Ramos (cell line): ENCODE results near the gene COL4A1.

ENCODE experiments used
- in situ Hi-C: fragments of 300-500 bp; cut with MboI; formaldehyde crosslinking; loops from one replicate; pipeline ENCODE4 v1.14.3; 2022; ENCODE audit warnings: low sequenced_read_pairs; ENCODE audit not compliant: unreplicated experiment

The COL4A1 gene

DNA sequence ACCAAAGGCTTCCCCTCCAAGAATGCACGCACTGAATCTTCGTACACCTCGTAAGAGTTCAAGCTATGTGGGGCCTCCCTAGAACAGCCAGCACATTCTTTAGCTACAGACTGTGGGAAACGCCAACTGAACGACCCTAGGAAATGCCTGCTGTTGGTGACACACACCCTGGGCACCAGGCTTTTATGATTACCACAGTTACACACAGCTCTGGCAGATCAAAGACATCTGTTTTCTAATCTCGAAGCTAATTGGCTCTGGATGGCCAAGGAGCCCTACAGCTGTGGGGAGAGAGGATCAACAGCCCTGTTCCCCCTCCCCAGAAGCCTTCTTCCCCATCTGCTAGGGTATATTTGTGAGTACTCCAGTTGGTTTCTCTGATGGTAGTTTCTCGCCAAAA is 123.0 kb downstream of the COL4A1 start:
- in situ Hi-C loops = no loop called here

DNA sequence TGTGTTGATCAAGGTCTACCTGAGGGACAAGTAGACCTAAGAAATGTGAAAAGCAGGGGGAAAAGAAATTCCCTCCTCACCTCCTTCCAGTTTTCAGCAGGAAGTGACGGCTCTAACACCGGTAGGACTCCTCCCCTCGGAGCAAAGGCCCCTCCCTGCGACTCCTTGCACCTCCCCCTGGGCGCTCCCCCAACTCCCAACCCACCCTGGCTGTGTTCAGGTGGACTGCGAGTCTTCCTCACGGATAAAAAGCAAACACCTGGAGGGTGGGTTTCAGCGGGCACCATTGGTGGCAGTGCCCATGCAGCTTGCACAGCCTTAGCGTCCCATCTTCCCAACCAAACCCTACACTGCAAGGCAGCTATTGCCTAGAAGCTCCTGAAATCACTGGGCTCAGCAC is 124.5 kb downstream of the COL4A1 start:
- in situ Hi-C loops = no loop called here

DNA sequence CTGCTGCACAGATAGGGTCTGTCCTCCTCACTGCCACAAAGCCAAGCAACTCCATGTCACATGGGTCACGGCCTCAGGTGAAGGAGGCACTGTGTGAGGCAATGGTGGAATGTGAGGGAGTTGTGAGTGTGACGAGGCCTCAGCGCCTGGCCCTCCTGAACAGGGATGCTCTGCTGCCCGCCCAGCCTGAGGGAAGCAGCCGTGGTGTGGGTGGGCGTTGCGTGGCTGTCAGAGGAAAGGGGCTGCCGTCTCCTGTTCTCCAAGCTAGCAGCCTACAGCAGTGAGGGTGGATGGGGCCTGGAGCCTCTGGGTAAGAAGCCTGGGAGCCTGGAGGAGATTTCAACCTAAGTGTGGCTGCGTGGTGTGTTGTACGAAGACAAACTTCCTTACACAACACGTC is 125.0 kb downstream of the COL4A1 start:
- in situ Hi-C loops = no loop called here

DNA sequence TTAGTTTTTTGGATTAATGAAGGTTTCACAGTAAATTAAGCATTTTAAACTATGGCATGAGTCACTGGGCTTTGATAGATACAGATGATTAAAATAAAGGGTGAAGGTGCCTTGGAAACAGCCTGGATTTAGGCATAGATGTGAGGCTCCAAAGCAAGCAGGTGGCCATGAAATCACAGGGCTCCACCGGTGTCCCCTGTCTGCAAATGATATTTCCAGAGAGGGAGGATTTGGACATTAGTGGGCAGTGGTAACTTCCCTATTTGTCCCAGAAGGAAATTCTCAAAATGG is 127.2 kb downstream of the COL4A1 start:
- in situ Hi-C loops = no loop called here

DNA sequence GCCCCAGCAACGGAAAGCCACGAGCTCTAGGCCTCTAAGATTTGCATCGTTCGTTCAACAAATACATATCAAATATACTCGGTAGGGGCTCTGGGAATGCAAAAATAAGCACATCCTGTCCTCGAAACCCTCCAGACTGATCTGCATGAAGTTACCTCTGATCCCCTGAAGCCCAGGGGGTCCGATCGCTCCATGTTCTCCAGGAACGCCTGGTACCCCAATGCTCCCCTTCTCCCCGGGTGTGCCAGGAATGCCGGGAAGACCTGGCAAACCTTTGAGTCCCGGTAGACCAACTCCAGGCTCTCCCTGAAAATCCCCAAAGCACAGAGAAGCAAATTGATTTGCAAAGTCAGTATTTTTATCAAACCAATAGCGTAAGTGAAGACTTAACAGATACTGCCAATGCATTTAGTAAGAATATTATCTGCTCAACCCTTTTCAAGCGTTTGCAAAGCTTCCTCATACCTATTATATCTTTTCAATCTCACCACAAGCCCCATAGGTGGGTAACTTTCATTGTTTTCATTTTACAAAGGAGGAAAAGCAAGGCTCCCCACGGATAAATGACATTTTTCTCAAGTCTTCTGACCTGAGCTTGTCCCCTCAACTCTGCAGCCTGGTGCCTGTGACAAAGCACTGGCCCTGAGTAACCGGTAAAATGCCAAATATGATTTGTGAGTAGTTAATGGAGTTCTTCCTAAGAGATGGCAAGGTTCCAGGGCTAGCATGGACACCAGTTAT is 127.7 kb downstream of the COL4A1 start:
- in situ Hi-C loops = no loop called here

DNA sequence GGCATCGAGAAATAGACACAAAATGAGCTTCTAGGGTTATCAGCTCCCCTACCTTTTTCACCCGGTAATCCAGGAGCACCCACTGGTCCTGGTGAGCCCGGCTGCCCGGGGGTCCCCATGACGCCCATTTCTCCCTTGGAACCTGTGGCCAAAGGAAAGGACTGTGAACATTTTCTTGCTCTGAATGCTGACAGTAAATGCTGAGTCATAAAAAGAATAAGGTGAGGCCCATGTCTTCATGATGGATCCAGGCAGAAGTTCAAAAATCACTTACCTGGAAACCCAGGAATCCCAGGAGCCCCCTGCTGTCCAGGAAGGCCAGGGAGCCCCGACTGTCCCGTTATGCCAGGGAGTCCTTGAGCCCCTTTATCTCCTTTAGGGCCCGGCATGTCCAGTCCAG is 129.2 kb downstream of the COL4A1 start:
- in situ Hi-C loops = no loop called here

DNA sequence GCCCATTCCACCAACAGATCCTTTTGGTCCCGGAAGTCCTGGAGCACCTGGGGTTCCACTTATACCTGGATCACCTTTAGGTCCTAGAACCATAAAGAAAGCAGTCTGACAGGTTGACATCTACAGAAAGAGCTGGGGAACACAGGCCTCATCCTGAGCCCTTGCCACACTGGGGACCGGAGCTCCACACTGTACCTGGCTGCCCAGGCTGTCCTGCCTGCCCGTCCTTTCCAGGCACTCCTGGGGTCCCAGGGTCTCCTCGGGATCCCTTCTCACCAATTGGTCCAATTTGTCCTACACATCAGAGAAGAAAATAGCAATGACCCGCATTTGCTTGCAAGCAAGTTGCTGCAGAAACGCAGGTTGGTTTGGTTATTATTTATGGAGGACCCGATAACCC is 130.5 kb downstream of the COL4A1 start:
- in situ Hi-C loops = no loop called here

DNA sequence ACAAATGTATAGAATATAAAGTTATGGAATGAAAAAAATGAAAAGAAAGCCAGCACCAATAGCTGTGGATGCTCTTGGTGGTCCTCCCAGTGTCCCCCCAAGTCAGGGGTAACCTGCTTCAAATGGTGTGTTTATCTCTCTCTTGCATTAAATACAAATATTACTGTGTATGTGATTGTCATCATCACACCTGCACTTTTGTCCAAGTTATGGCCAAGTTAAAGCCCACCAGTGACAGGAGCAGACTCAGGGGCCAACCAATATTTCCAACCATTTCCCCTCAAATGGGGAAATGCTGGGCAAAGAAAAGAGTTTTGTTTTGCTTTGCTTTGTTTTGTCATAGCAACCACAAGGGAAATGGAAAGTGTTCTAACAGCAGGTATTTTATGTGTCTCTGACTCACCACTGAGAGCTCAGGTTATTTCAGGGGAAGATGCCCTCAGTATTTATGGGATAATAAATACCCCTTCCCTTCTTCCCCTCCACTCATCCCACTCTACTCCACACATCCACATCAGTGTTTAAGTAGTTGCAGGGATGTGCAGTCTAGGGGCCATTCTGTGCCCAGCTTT is 133.6 kb downstream of the COL4A1 start:
- in situ Hi-C loops = no loop called here

DNA sequence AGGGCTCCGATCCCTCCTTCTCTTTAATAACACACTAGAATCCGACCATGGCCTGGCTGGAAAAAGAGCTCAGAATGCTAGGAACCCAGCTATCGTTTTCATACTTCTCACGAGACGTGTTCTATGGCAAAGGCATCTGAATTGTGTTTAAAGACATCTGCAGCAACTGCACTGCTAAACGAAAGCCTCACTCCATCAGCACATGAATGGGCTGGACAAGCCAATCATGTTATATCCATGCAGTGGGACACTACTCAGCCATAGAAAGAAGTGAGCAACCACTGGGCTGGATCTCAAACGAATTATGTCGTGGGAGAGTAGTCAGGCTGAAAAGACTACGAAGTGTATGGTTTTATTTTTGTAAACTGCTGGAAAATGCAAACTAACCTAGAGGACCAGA is 136.1 kb downstream of the COL4A1 start:
- in situ Hi-C loops = no loop called here

DNA sequence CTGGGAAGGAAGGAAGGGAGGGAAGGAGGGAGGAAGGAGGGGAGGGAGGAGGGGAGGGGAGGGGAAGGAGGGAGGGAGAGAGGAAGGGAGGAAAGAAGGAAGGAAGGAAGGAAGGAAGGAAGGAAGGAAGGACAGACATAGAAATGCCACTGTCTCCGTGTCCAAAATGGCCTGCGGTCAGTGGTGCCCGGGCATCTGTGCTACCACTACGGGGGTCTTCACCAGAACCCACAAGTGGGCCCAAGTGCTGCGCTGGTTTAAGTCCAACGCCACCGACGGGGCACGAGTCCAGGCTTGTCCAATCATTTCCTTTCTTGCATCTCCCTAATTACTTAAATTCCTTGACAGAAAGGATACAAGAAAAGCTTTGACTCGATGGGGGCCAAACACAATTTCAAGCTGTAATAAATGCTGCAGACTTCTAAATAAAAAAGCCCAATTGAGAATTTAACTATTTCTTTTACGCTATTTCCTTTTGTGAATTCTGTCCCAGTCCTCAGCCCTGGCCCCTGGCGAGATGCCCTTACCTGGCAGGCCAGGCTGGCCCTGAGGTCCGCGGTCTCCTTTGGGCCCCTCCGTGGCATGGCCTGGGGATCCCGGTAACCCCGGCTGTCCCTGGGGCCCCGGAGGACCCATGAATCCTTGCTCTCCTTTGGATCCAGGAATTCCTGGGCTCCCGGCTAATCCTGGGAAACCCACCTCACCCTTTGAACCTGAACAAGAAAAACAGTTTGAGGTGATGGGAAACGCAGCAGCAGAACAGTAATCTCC is 136.8 kb downstream of the COL4A1 start:
- in situ Hi-C loops = no loop called here

DNA sequence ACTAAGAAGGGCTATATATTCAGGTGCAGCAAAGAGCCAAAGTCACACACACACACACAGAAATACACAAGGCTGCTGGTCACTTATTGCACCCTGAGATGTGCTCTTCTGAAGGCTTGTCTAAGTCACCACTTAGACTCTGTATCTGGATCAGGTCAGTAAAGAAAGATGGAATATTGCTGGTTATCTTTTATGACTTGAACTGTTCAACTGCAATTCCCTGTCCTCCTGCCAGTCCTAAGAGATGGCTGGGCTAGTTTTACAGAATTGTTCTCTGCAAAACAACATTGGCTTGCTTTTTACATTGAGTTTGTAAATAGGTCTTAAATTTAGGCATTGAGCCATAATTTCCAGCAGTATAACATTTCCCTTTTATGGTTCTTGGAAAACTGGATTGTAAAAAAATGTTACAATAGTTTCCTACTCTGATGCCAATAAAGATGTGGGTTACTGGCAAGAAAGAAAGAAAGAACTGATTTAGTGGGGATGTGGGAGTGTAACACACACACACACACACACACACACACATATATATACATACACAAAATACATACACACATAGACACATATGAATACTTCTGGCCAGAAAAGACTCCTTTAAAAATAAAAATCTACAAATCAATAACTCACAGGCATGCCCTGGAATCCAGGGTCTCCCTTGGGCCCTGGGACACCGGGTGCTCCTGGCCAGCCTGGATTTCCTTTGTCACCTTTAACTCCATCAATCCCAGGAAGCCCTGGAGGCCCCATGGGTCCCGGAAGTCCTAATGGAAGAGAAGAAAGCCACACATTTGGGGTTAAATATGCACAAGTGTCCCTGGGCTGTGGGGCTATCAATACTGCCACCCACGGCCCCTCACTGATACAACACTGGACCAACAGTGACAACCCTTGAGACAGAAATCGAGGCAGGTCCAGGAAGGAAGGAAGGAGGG is 137.7 kb downstream of the COL4A1 start:
- in situ Hi-C loops = no loop called here

DNA sequence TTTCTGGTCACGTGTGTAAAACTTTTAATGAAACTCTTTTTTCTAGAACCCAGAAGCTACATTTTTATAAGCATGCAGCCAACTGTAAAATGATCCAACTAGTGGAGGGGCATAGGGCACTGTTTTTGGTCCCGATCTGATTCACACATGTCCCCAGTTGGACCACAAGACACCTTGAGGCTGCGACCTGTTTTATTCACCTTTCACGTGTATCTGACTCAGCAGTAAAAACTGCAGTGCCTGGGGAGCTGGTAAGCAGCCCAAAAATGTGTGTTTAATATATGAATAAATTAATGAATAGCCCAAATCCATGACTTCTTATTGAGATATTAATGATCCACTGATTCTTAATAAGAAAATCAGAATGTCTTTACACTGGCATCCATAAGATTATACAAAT is 140.4 kb downstream of the COL4A1 start:
- in situ Hi-C loops = no loop called here

DNA sequence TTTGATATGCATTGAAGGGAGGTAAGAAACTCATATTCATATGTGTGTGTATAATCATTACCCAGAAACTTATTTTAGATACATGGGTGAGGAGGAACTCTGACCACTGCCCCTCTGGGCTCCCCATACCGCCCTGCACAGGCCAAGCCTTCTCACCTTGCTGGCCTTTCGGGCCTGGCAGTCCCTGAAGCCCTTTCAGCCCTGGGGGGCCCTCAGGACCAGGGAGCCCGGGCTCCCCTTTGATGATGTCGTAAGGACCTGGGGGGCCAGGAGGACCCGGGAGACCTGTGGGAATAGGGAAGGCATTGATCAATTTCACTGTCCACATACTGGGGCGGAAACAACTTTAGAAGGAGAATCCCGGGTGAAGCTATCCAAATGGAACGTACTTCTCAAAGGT is 142.3 kb downstream of the COL4A1 start:
- in situ Hi-C loops = no loop called here

DNA sequence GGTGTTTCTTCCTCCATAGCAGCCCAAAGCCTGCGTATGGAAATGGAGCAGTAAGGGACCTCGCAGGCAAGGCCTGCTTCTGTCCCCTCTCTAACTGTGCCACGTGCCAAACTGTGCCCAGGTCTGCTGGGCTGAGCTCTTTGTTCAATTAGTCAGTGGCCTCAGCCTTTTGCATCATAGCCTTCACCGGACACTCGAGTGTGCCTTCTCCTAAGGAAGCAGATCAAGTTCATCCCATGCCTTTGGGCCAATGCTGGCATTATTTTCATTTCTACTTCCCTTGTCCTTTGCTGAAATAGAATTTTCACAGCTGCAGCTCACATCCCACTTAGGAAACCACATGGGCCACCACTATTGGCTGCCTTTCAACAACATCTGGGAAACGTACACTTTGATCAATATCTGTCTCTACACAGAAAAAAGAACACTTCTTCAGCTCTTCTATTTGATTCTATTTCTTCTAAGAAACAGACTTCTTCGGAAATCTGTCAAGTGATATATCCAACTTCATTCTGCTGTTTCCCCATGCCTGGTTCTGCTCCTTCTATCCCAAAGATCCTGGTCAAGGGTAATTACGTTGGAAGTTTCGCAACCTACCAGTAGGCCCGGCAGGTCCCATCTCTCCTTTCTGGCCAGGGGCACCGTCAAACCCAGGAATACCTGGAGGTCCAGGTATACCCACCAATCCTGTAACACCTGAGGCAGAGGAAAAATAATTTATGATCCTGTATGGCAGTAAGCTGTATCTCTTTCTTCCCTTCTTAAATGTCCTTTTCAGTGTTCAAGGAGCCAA is 143.9 kb downstream of the COL4A1 start:
- in situ Hi-C loops = no loop called here

DNA sequence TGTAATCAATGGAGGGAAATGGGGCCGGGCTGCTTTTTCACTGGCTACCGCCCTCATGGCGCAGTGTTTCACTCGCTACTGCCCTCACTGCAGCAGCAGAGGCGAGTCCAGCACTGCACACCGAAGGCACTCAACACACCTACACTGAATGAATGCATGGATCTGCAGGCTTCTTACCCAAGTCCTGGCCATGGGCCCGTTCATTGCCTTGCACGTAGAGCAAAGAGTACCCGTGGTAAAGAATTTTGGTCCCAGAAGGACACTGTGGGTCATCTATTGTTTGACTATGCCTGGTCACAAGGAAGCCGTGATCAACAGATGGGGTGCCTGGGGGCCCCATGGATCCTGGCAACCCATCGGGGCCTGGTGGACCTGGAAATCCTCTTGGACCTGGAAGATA is 144.9 kb downstream of the COL4A1 start:
- in situ Hi-C loops = no loop called here

DNA sequence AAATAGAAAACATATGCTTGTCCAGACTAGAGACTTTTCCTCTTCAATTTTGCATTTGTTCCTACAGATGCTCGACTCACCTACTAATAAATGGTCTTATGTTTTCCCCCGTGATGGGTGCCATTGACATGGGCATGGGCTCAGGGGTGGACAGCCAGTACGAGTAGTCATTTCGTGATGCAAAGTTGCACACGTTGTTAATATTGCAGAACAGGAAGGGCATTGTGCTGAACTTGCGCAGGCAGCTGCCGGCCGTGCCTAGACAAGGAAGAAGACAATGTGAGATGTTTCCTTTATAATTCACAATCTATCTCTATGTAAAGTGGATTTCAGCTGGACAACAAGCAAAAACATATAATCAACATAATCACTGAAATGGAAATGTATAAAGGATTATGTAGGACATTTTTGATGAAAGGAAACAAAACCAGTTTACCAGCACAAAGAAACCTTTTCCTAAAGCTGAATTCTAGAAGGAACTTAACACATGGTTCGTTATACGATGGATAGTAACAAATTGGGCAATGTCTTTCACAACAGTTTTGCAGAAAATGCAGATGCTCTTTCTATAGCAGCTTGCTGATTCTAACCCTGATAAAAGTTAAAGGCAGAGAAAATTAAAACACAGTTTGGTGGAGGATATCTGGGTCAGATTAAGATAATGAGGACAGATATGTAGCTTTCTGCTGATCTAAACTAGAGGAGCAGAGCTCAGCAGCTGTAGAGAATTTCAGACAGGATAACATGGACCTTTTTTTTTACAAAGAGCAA is 145.7 kb downstream of the COL4A1 start:
- in situ Hi-C loops = no loop called here

DNA sequence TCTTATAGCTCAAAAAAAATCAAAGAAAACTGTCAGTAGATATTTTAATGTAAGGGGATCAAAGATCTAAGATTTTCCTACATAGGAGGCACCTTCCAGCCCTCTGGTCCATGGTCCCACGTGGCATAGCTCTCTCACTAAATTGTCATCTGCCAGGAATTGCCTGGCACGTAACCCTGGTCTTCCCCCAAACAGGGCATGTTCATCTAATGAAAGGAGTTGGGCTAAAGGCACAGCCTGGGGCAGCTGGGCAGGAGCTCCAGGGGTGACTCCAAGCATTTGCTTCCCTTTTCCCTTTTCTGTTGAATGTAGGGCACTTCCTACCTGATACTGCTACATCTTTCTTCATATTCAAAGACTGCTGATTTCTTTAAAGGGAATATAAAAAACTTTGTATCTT is 148.7 kb downstream of the COL4A1 start:
- in situ Hi-C loops = no loop called here

DNA sequence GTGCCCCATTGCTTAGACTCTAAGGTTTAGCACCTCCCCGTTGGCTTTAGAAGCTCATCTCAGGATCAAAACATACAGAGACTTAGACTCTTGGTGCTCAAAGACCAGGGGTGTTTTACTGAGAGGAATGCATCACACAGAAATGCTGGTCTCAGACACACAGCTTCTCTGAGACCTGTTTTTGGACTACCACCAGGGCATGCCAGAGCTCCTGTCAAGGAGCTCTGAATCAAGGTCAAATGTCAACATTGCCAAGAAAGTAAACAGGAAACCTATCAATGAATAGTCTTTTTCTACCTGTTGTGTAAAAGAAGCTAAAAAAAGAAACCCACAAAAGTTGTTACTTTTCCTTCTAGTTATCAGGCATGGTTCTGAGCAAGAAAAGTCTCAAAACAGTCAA is 149.2 kb downstream of the COL4A1 start:
- in situ Hi-C loops = no loop called here

DNA sequence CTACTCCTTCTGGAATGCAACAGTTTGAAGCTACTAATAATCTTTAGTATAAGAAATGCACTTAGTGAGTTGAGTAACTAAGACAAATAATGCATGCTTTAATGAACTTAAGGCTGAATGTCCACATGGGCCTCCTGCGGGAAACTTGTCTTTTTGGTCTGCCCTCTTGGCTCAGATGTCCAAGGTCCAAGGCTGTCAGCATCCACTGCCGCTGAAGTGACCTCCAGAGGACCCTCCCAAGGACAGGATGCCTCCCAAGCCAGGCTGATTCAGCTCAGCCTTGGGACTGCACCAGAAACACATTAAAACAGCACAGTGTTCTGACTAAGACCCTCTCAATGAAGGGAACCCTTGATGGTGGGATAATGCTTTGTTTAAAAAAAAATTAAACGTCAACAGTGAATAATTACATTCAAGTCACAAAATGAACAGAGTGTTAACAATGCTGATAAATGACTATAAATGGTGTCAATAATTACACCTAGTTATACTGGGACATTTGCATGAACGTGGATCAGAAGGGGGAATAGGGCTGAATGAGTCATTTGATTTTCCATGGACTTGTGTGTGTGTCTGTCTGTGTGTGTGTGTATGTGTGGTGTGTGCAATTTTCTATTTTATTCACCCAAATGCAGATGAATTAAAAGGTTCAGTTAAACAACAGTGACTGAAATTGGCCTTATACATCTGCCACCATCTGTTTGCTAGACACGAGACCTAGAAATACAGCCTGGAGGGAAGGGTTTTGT is 150.5 kb downstream of the COL4A1 start:
- in situ Hi-C loops = no loop called here
